Daoy (cell line): ENCODE results near the gene PRDM16. TPM values are rescaled to one million over a fixed set of nuclear protein-coding genes. Genes with fewer than 3 reads are reported as not detected.

Experiments used
- DNase-seq: peaks from one replicate; pipeline ENCODE4 v3.0.0-alpha.2; 2015; ENCODE audit warnings: low read depth
- total RNA-seq: library from RNA; depleted of rRNA; stranded (reverse); fragments of >200 nt; shearing (Covaris generic); gene quantifications from 2 replicates; pipeline ENCODE4 v1.2.3, GENCODE V29; 2014; rRNA removed

PRDM16 gene
- total RNA-seq, result 0.91 and 3.1 TPM in 2 replicates

DNA sequence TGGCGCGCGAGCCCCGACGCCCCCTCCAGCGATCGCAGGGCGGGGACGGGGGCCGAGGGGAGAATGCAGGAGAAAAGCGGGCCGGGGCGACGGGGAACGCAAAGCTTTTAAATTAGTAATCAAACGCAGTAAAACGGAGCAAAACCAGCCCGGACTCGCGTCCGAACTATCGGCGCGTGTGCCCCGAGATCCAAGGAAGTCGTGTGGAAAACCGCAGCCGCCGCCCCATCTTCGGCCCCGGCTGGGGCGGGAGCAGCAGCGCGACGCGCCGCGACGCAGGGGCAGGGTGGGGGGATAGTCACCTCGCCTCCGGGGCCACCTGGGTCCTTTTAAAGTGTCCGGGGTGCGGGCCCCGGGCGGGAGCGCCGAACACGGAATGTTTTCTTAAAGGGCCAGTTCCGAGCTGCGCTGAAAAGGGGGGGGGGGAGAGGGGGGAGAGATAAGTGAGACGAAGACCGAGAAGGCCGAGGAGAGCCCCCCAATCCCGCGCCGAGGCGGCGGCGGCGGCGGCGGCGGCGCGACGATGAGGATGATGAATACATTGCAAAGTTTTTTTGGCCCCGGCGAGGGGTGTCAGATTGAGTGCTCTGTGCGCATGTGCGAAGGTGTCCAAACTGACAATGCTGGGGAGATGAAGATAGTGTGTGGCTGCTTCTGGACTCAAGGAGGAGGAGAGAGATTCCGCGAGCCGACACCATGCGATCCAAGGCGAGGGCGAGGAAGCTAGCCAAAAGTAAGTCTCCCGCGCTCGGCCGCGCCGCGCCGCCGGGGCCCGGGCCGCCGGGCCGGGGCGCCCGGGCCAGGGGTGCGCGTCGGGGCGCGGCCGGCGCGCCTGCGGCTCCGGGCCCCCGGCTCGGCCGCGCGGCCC is at the start of gene PRDM16:
PRDM16 (plus strand) TSS at position 640 of the 868 bp plus-strand sequence; CDS start at position 697, 57 bp downstream.
- peak; percentile 81 for DNase-seq

DNA sequence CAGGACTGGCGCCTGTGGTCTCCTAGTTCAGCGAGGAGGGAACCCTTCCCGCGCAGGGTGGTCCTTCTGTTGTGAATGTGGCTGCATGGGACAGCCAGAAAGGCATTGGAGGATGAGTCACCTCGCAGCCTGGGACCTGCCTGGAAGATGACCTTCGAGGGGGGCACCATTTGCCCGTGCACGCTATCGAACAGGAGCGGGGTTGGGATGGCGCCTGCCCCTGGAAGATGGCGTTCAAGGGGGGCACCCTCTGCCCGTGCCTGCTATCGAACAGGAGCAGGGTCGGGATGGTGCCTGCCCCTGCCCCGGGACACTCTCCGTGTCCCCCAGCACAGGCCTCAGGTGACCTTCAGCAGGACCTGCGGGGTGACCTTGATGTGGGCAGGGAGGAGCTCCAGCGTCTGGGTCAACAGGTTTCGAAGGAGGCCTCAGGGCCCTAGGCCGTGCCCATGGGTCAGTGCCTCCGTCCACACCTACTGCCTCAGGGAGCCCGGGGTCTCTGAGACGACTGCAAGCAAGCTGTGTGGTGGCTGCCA is 49.4 kb upstream of the PRDM16 start:
- no peak for DNase-seq

DNA sequence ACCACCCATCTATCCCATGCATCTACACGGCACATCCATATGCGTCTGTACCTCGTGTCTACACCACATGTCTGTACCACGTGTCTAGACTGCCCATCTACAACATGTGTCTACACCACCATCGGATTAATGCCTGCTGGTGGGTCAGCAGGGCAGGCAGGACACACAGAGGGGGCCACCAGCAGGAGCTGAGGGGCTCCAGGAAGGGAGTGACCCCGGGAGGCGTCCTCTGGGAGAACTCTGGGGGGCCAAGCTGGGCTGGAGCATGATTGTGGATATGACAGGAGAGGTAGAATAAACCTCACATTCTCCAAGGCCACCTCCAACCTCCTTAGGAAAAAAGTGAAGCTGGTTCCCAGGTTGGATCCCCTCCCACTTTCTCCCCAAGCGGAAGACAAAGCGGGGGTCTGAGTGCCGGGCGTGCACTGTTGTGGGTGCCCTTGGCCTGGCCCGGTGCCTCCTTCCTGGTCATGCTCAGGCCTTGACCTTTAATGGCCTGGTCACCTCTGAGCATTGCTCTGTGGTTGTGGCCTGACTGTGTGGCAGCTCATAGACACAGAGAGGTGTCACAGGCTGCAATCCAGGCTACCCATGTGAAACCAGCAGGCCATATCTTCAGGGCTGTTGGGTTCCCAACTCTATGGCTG is 48.6 kb upstream of the PRDM16 start:
- DNase-seq, result no peak

DNA sequence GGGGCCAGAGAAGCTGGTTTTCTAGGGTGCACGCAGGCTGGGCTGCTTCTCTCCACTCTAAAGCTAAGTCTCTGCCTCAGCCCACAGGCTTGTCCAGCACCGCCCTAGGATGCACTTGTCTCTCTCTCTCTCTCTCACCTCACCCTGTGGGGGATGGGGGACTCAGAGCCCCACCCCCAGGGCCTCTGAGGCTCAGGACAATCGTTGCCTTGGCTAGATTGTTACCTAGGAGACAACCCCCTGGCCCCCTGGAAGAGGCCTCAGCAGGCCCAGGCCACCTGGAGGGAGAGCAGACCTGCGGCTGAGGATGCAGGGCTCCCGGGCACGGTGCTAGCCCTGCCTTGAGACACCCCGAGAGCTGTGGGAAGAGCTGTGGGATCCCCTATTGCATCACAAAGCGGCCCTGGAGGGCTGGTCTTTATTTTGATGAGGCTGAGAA is 47.8 kb upstream of the PRDM16 start, which contains the start of gene ACTRT2:
ACTRT2 (plus strand) TSS at position 235 of the 439 bp plus-strand sequence. CDS start 220 bp downstream, outside the sequence.
- DNase-seq, result no peak

DNA sequence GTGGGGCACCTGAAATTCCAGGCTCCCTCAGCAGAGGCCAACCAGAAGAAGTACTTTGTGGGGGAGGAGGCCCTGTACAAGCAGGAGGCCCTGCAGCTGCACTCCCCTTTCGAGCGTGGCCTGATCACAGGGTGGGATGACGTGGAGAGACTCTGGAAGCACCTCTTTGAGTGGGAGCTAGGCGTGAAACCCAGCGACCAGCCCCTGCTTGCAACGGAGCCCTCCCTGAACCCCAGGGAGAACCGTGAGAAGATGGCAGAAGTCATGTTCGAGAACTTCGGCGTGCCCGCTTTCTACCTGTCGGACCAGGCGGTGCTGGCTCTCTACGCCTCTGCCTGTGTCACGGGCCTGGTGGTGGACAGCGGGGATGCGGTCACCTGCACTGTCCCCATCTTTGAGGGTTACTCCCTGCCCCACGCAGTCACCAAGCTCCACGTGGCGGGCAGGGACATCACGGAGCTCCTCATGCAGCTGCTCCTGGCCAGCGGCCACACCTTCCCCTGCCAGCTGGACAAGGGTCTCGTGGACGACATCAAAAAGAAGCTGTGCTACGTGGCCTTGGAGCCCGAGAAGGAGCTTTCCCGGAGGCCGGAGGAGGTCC is 47.1 kb upstream of the PRDM16 start:
- DNase-seq, result no peak

DNA sequence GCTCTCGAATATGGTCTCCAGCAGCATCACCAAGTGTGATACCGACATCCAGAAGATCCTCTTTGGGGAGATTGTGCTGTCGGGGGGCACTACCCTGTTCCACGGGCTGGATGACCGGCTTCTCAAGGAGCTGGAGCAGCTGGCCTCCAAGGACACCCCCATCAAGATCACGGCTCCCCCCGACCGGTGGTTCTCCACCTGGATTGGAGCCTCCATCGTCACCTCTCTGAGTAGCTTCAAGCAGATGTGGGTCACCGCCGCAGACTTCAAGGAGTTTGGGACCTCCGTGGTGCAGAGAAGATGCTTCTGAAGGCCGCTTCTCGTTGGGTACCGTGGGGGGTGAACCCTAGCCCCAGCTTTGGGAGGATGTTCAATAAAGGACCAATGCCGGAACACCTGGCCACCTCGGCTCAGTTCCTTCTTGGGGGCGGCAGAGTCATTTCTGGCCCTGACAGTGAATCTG is 46.5 kb upstream of the PRDM16 start:
- DNase-seq, result no peak

DNA sequence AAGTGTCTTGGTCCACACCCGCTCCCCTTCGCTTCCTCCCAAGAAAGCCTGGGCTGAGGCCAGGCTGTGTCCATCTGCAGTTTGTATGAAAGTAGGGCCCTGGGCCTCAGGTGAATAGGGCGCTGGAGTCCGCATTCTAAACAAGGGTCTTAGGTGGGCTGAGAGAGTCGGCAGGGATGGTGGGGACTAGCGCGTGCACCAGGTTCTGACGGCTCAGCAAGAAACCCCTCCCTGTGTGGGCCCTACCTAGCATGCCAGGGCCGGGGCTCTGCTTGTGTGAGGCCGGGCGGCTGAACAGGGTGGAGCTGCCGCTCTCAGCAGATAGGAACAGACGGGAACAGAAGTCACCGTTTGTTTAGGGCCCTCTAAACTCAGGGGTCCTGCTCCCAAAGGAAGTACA is 46.0 kb upstream of the PRDM16 start:
- no peak for DNase-seq

DNA sequence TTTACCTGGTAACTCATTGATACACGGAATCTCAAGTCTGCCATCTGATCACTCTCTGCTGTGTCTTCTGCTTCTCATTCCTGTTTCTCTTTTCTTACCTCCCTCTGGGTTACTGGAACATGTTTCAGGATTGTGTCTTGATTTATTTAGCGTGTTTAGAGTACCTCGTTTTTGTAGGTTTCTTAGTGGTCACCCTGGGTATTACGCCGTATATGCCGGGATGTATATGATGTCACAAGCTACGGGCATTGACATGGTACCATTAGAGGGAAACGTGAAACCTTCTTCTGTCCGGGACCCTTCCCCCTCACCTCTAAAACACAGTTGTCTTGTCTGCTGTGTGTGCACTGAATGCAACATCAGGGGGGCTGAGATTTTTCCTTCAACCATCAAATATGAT is 45.0 kb upstream of the PRDM16 start:
- no peak for DNase-seq

DNA sequence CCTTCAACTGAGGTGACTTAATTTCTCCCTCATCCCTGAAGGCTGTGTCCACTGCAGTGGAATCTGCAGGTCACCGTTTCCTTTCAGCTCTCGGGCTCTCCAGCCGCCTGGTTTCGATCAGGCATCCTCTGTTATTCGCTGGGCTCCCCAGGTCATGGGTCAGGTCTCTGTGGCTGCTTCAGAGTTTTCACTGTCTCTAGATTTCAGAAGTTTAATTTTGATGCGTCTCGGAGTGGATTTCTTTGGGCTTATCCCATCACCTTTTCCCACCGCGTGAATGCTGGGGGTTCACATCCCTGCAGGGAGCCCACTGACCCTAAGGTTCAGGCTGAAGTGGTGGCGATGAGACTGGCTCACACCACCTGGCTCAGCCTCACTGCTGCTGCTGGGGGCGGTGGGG is 44.4 kb upstream of the PRDM16 start:
- DNase-seq, result no peak

DNA sequence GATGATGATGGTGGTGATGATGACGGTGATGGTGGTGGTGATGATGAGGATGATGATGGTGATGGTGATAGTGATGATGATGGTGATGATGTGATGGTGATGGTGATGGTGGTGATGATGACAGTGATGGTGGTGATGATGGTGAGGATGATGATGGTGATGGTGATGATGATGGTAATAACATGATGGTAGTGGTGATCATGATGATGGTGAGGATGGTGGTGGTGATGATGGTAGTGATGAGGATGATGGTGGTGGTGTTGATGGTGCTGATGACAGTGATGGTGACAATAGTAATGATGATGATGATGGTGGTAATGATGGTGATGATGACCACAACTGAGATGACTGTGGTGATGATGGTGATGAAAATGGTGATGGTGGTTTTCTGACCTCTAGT is 42.9 kb upstream of the PRDM16 start:
- no peak for DNase-seq

DNA sequence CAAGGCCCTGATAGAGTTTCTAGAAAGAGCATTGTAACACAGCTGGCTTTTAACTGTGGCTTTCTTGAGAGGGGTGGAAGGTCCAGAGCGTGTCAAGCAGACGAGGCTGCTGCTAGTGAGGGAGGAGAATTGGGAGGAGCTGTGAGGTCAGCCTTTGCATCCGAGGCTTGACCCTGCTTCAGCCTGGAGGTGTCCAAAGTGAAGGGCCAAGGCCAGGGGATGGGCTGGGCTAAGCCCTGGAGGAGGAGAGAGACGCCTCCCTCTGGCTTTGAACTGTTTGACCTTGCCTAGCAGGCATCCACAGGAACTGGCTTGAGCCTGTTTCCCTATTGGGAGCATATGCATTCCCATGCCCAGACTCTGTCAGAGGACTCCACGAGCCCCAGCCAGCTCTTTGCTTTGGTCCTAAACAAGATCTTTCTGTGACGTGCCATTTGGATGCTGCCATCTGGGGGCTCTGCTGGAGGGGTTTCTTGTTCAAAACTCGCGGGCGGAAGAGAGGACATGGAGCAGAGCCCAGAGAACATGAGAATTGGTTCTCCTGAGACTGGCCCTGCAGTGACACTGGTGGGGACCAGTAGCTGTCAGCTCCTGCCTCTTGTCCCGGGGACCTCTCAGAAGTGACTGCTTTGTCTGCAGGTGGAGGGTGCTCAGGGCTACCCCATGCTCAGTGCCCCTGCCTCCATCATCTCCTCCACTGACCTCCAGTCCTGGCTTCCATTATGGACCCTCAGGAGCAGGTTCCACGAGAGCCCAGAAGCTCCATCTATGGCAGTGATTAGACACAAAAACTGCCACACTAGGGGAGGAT is 42.2 kb upstream of the PRDM16 start:
- no peak for DNase-seq

DNA sequence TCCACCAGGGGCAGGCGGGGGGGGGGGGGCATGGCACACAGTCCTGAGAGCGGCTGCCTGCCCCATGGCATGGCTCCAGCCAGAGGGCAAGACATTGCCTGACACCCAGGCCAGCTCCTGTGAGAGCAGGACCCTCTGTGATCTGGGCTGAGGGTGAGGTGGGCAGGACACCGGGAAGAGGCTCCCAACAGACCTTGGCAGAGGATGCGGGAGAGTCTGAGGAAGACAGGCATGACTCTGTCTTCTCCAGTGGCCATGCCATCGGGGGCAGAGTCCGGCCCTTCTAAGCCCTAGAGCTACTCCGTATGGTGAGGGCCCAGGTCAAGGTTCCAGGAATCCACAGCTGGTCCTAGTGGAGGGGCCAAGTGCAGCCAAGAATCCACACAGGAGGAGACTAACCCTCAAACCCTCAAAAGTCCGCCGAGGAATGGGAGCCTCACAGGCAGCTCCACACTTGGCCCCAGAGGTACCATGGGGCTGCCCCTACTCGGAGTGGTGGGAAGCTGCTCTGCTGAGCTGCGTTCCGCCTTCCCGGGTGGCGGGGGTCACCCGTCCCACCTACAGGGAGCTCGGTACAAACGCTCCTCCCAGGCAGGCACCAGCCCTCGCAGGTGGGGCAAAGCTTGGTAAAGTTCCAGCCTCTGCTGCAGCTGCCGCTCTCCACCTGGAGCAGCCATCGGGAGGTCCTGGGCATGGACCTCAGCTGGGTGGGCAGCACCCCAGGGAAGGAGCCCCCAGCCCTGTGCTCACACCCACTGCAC is 41.2 kb upstream of the PRDM16 start:
- DNase-seq, result no peak

DNA sequence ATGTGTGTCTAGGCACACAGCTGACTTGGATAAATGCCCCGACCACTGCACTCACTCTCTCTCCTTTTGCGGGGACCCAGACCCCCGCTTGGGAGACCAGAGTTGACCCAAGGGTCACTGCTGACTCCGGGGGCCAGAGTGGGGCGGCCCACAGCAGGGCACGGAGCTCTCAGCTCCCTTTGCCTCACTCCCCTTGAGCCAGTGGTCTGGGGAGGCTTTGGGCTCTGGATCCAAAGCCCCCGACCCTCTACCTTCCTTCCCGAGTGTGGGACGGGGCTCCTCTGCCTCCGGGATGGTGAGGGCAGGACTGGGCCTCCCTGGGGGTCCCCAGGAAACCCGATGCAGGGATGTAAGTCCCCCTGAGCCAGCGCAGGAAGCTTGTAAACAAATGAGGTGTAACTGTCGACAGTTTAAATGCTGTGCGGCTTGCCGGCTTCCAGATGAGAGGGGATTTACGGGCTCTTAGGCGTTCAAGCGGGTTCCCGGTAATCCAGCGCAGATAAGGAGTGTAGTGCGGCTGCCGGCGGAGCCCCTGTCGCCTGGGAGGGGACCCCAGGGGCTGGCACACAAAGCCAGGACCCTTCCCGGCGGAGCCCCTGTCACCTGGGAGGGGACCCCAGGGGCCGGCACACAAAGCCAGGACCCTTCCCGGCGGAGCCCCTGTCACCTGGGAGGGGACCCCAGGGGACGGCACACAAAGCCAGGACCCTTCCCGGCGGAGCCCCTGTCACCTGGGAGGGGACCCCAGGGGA is 40.3 kb upstream of the PRDM16 start:
- DNase-seq, result no peak

DNA sequence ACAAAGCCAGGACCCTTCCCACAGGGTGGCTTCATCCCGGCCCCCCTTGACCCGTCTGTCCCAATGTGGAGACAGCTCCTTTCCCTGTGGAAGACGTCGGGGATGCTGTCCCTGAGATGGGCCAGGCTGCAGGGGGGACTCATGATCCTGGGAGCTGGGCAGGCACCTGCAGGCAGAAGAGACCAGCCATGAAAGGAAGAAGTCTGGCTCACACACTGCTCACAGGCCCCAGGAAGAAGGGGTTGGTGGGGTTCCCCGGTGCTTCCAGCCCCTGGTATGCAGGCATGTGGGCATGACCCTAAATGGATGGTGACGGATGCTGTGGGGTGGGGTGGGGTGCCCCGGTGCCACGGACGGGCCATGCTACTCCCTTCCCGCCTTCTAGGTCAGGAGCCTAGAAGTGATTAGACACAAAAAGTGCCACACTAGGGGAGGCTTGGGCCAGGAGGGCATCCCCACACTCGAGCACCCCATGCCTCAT is 39.5 kb upstream of the PRDM16 start:
- DNase-seq, result no peak

DNA sequence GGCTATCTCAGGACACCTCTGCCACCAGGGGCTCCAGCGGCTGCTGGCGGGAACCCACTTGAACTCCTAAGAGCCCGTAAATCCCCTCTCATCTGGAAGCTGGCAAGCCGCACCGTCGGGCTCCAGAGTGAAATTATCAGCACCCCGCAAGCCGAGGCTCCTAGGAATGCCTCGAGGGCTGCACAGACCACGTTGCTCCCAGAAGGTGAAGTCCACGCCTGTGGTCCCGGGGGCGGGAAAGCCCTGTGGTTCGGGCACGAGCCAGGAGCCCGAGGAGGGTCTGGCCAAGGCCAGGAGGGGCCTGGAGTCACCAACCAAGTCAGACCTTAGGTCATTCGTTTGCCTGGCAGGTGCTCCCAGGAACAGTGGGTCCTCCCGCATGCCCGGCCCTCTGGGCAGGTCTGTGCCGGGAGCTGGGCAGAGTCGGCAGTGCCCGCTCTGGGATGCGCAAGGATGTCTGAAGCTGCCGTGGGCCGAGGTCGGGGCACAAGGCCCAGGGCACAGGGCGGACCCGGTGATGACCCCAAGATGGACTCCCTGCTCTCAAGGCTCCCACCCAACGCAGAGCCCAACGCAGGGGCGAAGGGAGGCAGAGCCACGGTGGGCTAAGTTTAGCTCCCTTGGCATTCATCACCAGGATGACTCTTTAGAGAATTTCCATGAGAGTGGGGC is 38.9 kb upstream of the PRDM16 start:
- DNase-seq, result no peak

DNA sequence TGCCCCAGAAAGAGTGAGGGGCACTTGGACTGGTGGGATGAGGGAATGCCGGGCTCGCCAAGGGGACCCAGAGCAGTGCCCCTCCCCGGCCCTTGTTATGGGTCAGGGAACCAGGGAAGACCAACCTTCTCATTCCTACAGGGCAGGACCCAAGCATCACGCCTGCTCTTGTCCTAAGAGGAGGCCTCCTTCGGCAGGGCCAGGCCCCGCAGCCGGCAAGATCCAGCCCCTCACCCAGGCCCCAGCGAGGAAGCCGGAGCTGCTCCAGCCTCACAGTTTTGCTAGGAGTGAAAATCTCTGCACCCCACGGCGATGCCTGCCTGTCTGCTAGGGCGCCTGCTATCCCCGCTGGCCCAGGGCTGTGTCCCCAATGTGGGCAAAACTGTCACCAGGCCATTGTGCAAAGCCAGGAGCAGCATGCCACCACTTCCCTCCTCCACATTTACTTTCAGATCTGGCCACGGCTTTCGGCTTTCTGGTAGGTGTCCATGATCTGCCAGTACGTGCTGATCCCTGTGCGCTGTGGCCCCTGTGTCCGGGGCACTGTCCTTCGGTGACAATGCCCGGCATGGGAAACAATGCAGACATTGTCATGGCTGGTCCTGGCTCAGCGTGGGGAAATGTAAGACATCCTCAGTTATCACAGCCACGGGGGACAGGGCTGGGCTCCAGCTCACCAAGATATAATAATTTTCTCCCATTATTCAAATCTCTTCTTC is 38.2 kb upstream of the PRDM16 start:
- DNase-seq, result no peak

DNA sequence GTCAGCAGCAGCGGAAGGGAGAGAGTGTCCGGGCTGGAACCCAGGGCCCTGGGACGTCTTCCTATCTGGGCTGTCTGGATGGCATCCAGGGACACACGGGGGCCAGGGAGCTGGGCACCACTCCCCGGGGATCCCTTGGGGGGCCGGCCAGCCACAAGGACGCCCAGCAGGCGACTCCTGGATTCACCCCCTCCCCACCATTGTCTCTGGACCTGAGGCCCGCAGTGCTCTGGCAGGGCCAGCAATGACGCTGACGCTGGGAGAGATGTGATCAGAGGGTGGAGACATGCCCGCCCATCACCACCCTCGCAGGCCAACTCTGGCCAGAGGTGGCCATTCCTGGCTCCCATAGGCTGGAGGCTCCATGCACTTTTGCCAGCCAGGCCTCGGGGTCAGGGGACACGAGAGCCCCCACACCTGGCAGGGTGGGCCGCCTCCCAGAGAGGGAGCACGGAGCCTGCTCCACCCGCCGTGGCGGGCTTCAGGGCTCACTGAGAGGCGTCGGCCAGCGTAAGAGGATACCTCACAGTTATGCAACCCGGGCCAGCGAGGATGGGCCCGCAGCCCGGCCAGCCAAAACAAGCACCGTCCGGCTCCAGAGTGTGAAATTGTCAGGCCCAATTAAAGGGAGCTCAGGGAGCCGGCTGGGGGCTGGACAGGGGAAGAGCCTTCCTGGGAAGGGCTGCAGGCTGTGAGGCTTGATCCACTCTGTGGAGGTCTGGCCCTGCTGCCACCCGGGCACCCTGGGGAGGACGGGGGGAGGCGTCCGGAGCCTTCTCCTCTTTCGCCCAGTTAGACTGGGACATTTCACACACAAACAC is 37.4 kb upstream of the PRDM16 start:
- no peak for DNase-seq
